MCF 10A (cell line): ENCODE data around the gene MRPS6. TPM values are rescaled to one million over a fixed set of nuclear protein-coding genes. Genes with fewer than 3 reads are reported as not detected.

Source experiments
- BruUV-seq: library from RNA; stranded (reverse); fragments of 400-500 nt; replicated peaks from 2 replicates; lab custom pipeline; 2021; lab: Mats Ljungman, UMichigan
- CTCF ChIA-PET: fragments of 300-600 bp; sonication (Branson Sonifier 250); formaldehyde crosslinking; extraction: SDS; loops from one replicate; lab custom pipeline; 2021; ENCODE audit warnings: antibody characterized with exemption, inconsistent platforms; lab: Yijun Ruan, JAX
- POLR2A ChIA-PET: fragments of 300-600, 350-650 bp; sonication (Branson Sonifier 250); formaldehyde crosslinking; extraction: SDS; loops from one replicate; lab custom pipeline; 2020; ENCODE audit warnings: antibody characterized with exemption, inconsistent platforms; lab: Yijun Ruan, JAX
- DNase-seq: peaks from one replicate; pipeline ENCODE4 v3.0.0-alpha.2; 2018; ENCODE audit not compliant: unreplicated experiment
- H3K27ac Mint-ChIP-seq: one replicate; pipeline ENCODE4 v1.8.0; 2022; ENCODE audit warnings: mild to moderate bottlenecking, low read depth, mixed read lengths; ENCODE audit not compliant: unreplicated experiment
- H3K27me3 Mint-ChIP-seq: one replicate; pipeline ENCODE4 v1.8.0; 2022; ENCODE audit warnings: mixed read lengths; ENCODE audit not compliant: insufficient read depth, unreplicated experiment
- H3K36me3 Mint-ChIP-seq: one replicate; pipeline ENCODE4 v1.8.0; 2022; ENCODE audit warnings: mild to moderate bottlenecking, moderate library complexity, mixed read lengths; ENCODE audit not compliant: insufficient read depth, unreplicated experiment
- H3K4me1 Mint-ChIP-seq: one replicate; pipeline ENCODE4 v1.8.0; 2022; ENCODE audit warnings: mixed read lengths; ENCODE audit not compliant: insufficient read depth, unreplicated experiment
- H3K4me3 Mint-ChIP-seq: one replicate; pipeline ENCODE4 v1.8.0; 2022; ENCODE audit warnings: mild to moderate bottlenecking, moderate library complexity, mixed read lengths; ENCODE audit not compliant: unreplicated experiment
- H3K9me3 Mint-ChIP-seq: one replicate; pipeline ENCODE4 v1.8.0; 2022; ENCODE audit warnings: mixed read lengths; ENCODE audit not compliant: unreplicated experiment
- intact Hi-C: fragments of 100-400 bp; cut with micrococcal nuclease; formaldehyde crosslinking; loops from 2 replicates; pipeline ENCODE4 v1.14.1; 2022
- total RNA-seq: library from RNA; stranded (reverse); gene quantifications from 2 replicates; pipeline ENCODE4 v1.2.3, GENCODE V29; 2022
- TF ChIP-seq, protein P1 (sequence below): fragments of 200-600 bp; IDR thresholded peaks from one replicate; pipeline ENCODE4 v1.8.0; 2022; ENCODE audit warnings: antibody characterized with exemption, mild to moderate bottlenecking; ENCODE audit not compliant: unreplicated experiment

MRPS6 gene
- total RNA-seq, 1 experiment from 2014 or later = 86.0 TPM

DNA sequence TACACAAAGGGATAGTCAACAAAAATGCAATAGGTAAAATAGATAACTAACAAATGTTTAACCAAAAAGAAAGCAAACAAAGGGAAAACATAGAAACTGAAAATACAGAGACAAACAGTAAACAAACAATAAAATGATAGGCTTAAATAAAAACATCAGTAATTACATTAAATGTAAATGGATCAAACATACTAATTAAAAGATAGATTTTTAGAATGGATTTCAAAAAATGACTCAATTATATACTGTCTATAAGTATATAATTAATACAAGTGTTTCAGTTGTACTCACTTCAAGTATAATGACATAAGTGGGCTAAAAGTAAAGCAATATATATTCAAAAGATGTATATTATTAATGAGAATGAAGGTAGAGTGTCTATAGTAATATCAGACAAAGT, 101.1 kb downstream of the MRPS6 start:
- CTCF ChIA-PET = no interaction called here
- Mint-ChIP-seq H3K4me1 (no peaks in the 10 kb centered on the region), H3K27ac (no peak overlapping the region), H3K4me3 (no peak overlapping the region), H3K27me3 (no peaks in the 10 kb centered on the region), H3K9me3 (peaks cover 34% of the 10 kb centered on the region), H3K36me3 (no peaks in the 10 kb centered on the region)
- TF ChIP-seq, protein P1, sequence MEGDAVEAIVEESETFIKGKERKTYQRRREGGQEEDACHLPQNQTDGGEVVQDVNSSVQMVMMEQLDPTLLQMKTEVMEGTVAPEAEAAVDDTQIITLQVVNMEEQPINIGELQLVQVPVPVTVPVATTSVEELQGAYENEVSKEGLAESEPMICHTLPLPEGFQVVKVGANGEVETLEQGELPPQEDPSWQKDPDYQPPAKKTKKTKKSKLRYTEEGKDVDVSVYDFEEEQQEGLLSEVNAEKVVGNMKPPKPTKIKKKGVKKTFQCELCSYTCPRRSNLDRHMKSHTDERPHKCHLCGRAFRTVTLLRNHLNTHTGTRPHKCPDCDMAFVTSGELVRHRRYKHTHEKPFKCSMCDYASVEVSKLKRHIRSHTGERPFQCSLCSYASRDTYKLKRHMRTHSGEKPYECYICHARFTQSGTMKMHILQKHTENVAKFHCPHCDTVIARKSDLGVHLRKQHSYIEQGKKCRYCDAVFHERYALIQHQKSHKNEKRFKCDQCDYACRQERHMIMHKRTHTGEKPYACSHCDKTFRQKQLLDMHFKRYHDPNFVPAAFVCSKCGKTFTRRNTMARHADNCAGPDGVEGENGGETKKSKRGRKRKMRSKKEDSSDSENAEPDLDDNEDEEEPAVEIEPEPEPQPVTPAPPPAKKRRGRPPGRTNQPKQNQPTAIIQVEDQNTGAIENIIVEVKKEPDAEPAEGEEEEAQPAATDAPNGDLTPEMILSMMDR = no peak
- no peak for DNase-seq
- BruUV-seq = no TSS peak
- POLR2A ChIA-PET = no interaction called here
- intact Hi-C loops = no loop called here

GRCh38 chr21:34176448-34176847, 103.1 kb downstream of the MRPS6 start:
- Mint-ChIP-seq H3K9me3 (peaks cover 34% of the 10 kb centered on the region), H3K4me1 (no peaks in the 10 kb centered on the region), H3K27me3 (no peaks in the 10 kb centered on the region), H3K27ac (no peak overlapping the region), H3K36me3 (no peaks in the 10 kb centered on the region), H3K4me3 (no peak overlapping the region)
- ChIA-PET POLR2A (no interaction called here), CTCF (interaction anchor here (0.6 kb wide), 1 partner anchor 711 kb away, joined by 3 read pairs; no protein-coding TSS in a partner anchor)
- TF ChIP-seq, protein P1 = no peak
- intact Hi-C loops = no loop called here
- no TSS peak for BruUV-seq
- DNase-seq = no peak

DNA sequence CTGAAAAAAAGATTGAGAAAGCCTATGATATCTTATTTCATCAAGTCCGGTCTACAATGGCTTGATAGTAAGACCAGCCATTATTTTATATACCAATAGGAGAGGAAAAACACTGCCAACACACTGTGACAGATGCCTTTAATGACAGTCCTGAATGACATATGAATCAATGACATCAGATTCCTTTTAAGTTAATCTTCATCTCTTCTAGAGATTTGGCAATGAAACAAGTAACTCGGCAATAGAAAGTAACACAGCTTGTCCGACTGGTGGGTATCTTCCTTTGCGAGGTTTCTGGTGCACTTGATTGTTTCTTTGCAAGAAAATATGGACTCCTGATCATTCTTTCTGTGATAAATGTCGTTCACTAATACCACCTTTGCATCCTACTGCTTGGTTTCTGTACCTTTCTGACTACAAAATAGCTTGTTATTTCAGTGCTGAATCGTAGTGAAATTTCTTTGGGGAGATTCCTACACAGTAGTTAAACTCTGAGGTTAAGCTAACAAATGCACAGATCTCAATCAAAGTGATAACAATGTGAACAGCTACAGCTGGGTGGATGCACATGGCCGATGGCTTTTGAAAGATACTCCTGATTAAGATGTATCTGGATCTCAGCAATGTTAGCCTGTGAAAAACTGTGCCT, 104.7 kb downstream of the MRPS6 start:
- H3K27me3 Mint-ChIP-seq = no peaks in the 10 kb centered on the region
- no TSS peak for BruUV-seq
- CTCF ChIA-PET = no interaction called here
- H3K9me3 Mint-ChIP-seq = peaks cover 25% of the 10 kb centered on the region
- POLR2A ChIA-PET = no interaction called here
- intact Hi-C loops = no loop called here
- no peaks in the 10 kb centered on the region for H3K4me1 Mint-ChIP-seq
- no peak overlapping the region for H3K4me3 Mint-ChIP-seq
- no peak overlapping the region for H3K27ac Mint-ChIP-seq
- no peaks in the 10 kb centered on the region for H3K36me3 Mint-ChIP-seq
- TF ChIP-seq, protein P1 = no peak
- no peak for DNase-seq

- BruUV-seq = no TSS peak
- intact Hi-C loops = no loop called here
- no peaks in the 10 kb centered on the region for H3K27me3 Mint-ChIP-seq
- TF ChIP-seq, protein P1 = no peak
- ChIA-PET CTCF (no interaction called here), POLR2A (no interaction called here)
- peaks cover 13% of the 10 kb centered on the region for H3K9me3 Mint-ChIP-seq
- H3K36me3 Mint-ChIP-seq = no peaks in the 10 kb centered on the region
- no peak overlapping the region for H3K4me3 Mint-ChIP-seq
- H3K4me1 Mint-ChIP-seq = no peaks in the 10 kb centered on the region
- H3K27ac Mint-ChIP-seq = no peak overlapping the region
- no peak for DNase-seq
Measured at GRCh38 chr21:34179204-34179935, 106.0 kb downstream of the MRPS6 start.
